Activated T-cell treated with anti-CD3 and anti-CD28 coated beads for 4 hours (primary cell): ENCODE measurements around the gene TTC28.

Source experiments
- DNase-seq: peaks from one replicate; pipeline ENCODE4 v3.0.0-alpha.2; 2020

The TTC28 gene

DNA sequence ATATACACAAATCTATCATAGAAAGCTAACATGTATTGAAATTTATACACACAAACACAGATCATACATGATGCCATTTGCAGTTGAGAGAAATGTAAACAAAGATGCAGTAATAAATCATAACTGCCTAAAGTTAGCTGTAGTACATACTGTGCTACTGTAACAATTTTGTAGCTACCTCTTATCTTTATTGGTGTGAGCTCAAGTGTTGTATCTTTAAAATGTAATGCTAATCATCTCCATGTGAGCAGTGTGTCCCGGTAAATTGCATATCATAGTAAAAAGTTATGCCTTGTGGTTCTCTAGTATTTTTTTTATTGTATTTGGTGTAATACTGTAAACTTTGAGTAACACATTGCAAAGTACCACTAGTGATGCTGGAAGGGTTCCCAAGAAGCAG, 743.7 kb downstream of the TTC28 start:
- DNase-seq = no peak

DNA sequence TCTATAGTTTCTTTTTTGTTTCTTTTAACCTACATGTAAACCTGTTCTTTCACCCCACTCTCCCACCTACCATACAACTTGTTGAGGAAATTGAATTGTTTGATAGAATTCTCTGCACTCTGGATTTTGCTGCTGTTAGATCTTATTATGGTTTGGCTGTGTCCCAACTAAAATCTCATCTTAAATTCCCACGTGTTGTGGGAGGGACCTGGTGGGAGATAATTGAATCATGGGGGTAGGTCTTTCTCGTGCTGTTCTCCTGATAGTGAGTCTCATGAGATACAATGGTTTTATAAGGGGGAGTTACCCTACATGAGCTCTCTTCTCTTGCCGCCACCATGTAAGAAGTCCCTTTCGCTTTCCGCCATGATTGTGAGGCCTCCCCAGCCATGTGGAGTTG, 745.6 kb downstream of the TTC28 start:
- DNase-seq = no peak

DNA sequence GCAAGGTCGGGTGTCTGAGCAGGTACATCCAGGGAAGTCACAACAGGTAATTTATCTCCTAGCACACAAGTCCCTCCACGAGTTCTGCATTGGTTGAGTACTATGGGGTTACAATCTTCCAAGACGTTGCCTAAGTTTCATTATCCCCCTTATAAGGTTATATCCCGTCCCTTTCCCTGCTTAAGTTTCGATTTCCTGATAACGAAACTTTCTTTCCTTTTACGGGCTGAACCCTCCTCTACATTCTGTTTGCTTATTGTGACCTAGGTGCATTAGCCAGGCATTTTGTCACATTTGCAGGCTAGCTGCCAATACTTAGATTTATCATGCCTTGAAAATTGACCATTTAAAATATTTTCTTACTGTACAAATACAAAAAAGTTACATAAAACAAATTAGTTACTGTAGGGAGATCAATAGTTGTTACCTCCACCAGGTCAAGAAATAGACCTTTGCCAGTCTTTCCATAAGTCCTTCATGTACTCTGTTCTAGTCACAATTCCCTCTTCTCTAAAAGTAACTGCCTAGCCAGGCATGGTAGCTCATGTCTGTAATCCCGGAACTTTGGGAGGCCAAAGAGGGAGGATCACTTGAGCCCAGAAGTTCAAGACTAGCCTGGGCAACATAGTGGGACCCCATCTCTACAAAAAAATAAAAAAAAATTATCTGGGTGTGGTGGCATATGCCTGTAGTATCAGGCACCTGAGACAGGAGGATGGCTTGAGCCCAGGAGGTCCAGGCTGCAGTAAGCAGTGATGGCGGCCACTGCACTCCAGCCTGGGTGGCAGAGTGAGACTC, 746.3 kb downstream of the TTC28 start:
- DNase-seq = no peak

DNA sequence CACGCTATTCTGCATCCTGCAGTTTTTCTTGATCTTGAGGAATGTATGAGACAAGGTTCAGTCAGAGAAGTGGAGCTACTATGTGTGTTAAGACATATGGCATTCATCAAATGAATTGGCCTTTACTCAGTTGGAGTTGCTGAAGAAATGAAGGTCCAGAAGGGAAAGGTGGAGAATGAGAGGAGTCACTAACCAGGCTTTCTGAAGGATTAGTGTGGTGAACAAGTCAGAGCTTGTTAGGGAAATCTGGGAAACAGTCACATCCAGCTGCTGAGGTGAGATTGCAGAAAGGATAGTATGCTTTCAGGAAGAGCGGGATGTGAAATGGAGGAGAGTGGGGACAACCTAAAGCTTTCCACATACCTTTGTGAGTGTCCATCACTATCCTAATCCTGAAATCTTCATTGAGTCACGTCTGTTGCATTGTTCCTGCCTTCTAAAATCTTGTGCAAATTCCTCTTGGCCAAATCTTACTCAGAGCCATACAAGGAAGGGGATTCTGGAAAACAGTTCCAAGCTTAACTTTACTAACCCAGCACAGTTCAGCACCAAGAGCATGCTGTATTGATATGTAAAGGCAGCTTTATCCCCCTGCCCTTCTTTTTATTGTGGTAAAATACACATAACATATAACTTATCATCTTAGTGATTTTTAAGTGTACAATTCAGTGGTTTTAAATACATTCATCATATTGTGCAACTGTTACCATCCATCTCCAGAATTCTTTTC, 749.1 kb downstream of the TTC28 start:
- DNase-seq = no peak
